Measurements from ENCODE around the gene ITGA8. TPM values are rescaled to one million over a fixed set of nuclear protein-coding genes. Genes with fewer than 3 reads are reported as not detected.

The ITGA8 gene
- total RNA-seq, 1 experiment from 2014 or later, result 0.02 TPM

GRCh38 chr10:15764892-15765454, 45.3 kb upstream of the ITGA8 start:
- ChIA-PET POLR2A (no interaction called here), RAD21 (ENCODE audit: low non-redundant PET in 1 of 2, low total read pairs in 2 of 2, uncharacterized antibody in 2 of 2, unreplicated experiment in 2 of 2) (no interaction called here), CTCF (no interaction called here)
- no peak for DNase-seq (ENCODE audit: low read depth, low spot score)
- no peak overlapping the region for H3K4me2 ChIP-seq (ENCODE audit: low read length)
- no peaks in the 10 kb centered on the region for H4K20me1 ChIP-seq (ENCODE audit: insufficient read depth)
- ATAC-seq, result no peak
- H3K9ac ChIP-seq (ENCODE audit: low read length), result no peak overlapping the region
- H3K79me2 ChIP-seq (ENCODE audit: insufficient read depth, low read length), result no peaks in the 10 kb centered on the region
- H3K36me3 ChIP-seq (ENCODE audit: control insufficient read depth in 1 of 2, insufficient read depth in 2 of 2, low read length in 2 of 2), result no peaks in the 10 kb centered on the region
- TF ChIP-seq ZBTB33 (IDR thresholded peaks at IDR 0.05; ENCODE audit: extremely low read depth, insufficient replicate concordance, low read length) (no peak), MAX (IDR thresholded peaks at IDR 0.05) (no peak), FOSL1 (IDR thresholded peaks at IDR 0.05; ENCODE audit: low read depth) (no peak), TCF7L2 (IDR thresholded peaks at IDR 0.05; ENCODE audit: borderline replicate concordance, extremely low read depth, insufficient read depth, insufficient read length) (no peak), POLR2A (IDR thresholded peaks at IDR 0.05; ENCODE audit: borderline replicate concordance, extremely low read depth, insufficient read depth, insufficient read length) (no peak), EZH2 (IDR thresholded peaks at IDR 0.05) (no peak), ZFX (IDR thresholded peaks at IDR 0.05) (no peak), ZNF274 (IDR thresholded peaks at IDR 0.05; ENCODE audit: low read depth, low read length) (no peak), POLR2AphosphoS5 (IDR thresholded peaks at IDR 0.05; ENCODE audit: low read depth, low read length) (no peak), EZH2phosphoT487 (IDR thresholded peaks at IDR 0.05; ENCODE audit: borderline replicate concordance) (no peak), ELF1 (IDR thresholded peaks at IDR 0.05; ENCODE audit: borderline replicate concordance, low read depth) (no peak), CBX3 (IDR thresholded peaks at IDR 0.05; ENCODE audit: low read depth) (no peak), RAD21 (IDR thresholded peaks at IDR 0.05; ENCODE audit: low read depth) (no peak)
- no peak overlapping the region for H3K4me3 ChIP-seq (replicated peaks in 1 of 2; ENCODE audit: low read depth in 1 of 2, low read length in 2 of 2)
- intact Hi-C loops (cut with micrococcal nuclease), result no loop called here
- BruUV-seq (replicated peaks), result no TSS peak
- H3K27me3 ChIP-seq (ENCODE audit: insufficient read depth, low read length), result no peaks in the 10 kb centered on the region
- no peak overlapping the region for H2AFZ ChIP-seq (ENCODE audit: low read depth, low read length, poor library complexity, severe bottlenecking)
- no peaks in the 10 kb centered on the region for H3K4me1 ChIP-seq (ENCODE audit: control insufficient read depth in 1 of 2, insufficient read depth in 2 of 2, low read length in 2 of 2)
- H3K27ac ChIP-seq (ENCODE audit: low read depth, low read length), result no peak overlapping the region
- H3K9me2 ChIP-seq (ENCODE audit: insufficient read depth), result no peaks in the 10 kb centered on the region
- no peaks in the 10 kb centered on the region for H3K9me3 ChIP-seq (ENCODE audit: control insufficient read depth in 1 of 2, insufficient read depth in 1 of 2, low read depth in 1 of 2, low read length in 2 of 2)
